Calu3 (cell line): Measurements from ENCODE around the gene UPF2. TPM values are rescaled to one million over a fixed set of nuclear protein-coding genes. Genes with fewer than 3 reads are reported as not detected.
A peak's percentile ranks its signal among the peaks of the same experiment; 100 is the strongest.

ENCODE experiments used
- BruUV-seq: library from RNA; stranded (reverse); fragments of 400-500 nt; replicated peaks from 2 replicates; lab custom pipeline; 2021; lab: Mats Ljungman, UMichigan
- CTCF ChIA-PET: fragments of 300-600 bp; sonication (Branson Sonifier 250); formaldehyde crosslinking; loops from one replicate; lab custom pipeline; 2022; ENCODE audit warnings: antibody characterized with exemption; lab: Charles Lee
- DNase-seq: peaks from one replicate; pipeline ENCODE4 v3.0.0; 2022
- H3K27ac Mint-ChIP-seq: one replicate; pipeline ENCODE4 v1.8.0; 2022; ENCODE audit warnings: mixed read lengths; ENCODE audit not compliant: unreplicated experiment
- H3K27me3 Mint-ChIP-seq: one replicate; pipeline ENCODE4 v1.8.0; 2022; ENCODE audit warnings: mixed read lengths; ENCODE audit not compliant: unreplicated experiment
- H3K36me3 Mint-ChIP-seq: one replicate; pipeline ENCODE4 v1.8.0; 2022; ENCODE audit warnings: mild to moderate bottlenecking, moderate library complexity, mixed read lengths; ENCODE audit not compliant: insufficient read depth, unreplicated experiment
- H3K4me1 Mint-ChIP-seq: one replicate; pipeline ENCODE4 v1.8.0; 2022; ENCODE audit warnings: mild to moderate bottlenecking, low read depth, mixed read lengths; ENCODE audit not compliant: unreplicated experiment
- H3K4me3 Mint-ChIP-seq: one replicate; pipeline ENCODE4 v1.8.0; 2022; ENCODE audit warnings: mild to moderate bottlenecking, low read depth, moderate library complexity, mixed read lengths; ENCODE audit not compliant: unreplicated experiment
- H3K9me3 Mint-ChIP-seq: one replicate; pipeline ENCODE4 v1.8.0; 2022; ENCODE audit warnings: low read depth, mixed read lengths; ENCODE audit not compliant: unreplicated experiment
- CTCF ChIP-seq: fragments of 200-600 bp; IDR thresholded peaks from one replicate; pipeline ENCODE4 v1.8.0; 2022; ENCODE audit warnings: antibody characterized with exemption; ENCODE audit not compliant: unreplicated experiment
- intact Hi-C: fragments of 100-400 bp; cut with micrococcal nuclease; formaldehyde crosslinking; loops from one replicate; pipeline ENCODE4 v1.10.0; 2022; ENCODE audit not compliant: unreplicated experiment
- total RNA-seq: library from RNA; stranded (reverse); gene quantifications from 2 replicates; pipeline ENCODE4 v1.2.3, GENCODE V29; 2022

UPF2 gene
- total RNA-seq, 1 experiment from 2014 or later, result 33.7 TPM

- peaks cover 23% of the 10 kb centered on the region for H3K36me3 Mint-ChIP-seq
- no peaks in the 10 kb centered on the region for H3K4me1 Mint-ChIP-seq
- H3K9me3 Mint-ChIP-seq, result no peaks in the 10 kb centered on the region
- DNase-seq, result peak; percentile 7
- intact Hi-C loops, result no loop called here
- CTCF ChIA-PET, result interaction anchor here (1.3 to 2.1 kb wide), 4 partner anchors 9 to 156 kb away, joined by 3 to 6 read pairs (median 4); partner anchors contain the start of gene DHTKD1
- peak overlapping the region; percentile 91 for H3K4me3 Mint-ChIP-seq
- H3K27me3 Mint-ChIP-seq, result peaks cover 6% of the 10 kb centered on the region
- no TSS peak for BruUV-seq
- H3K27ac Mint-ChIP-seq, result peak overlapping the region; percentile 93
- TF ChIP-seq CTCF, result no peak
Observed at GRCh38 chr10:12041766-12042408, 722 bp downstream of the UPF2 start.

- intact Hi-C loops, result no loop called here
- Mint-ChIP-seq H3K4me1 (no peaks in the 10 kb centered on the region), H3K9me3 (no peaks in the 10 kb centered on the region), H3K36me3 (peaks cover 22% of the 10 kb centered on the region), H3K27me3 (no peaks in the 10 kb centered on the region), H3K27ac (no peak overlapping the region), H3K4me3 (no peak overlapping the region)
- no peak for DNase-seq
- TF ChIP-seq CTCF, result no peak
- CTCF ChIA-PET, result no interaction called here
- no TSS peak for BruUV-seq
Observed at GRCh38 chr10:12036073-12036655, 6.4 kb downstream of the UPF2 start.

GRCh38 chr10:12031404-12031803 lies 11.2 kb downstream of the UPF2 start:
- BruUV-seq, result no TSS peak
- intact Hi-C loops, result no loop called here
- Mint-ChIP-seq H3K36me3 (peaks cover 46% of the 10 kb centered on the region), H3K4me3 (no peak overlapping the region), H3K27ac (no peak overlapping the region), H3K27me3 (no peaks in the 10 kb centered on the region), H3K9me3 (no peaks in the 10 kb centered on the region), H3K4me1 (peaks cover 11% of the 10 kb centered on the region)
- no peak for TF ChIP-seq CTCF
- no peak for DNase-seq
- CTCF ChIA-PET, result no interaction called here

DNA sequence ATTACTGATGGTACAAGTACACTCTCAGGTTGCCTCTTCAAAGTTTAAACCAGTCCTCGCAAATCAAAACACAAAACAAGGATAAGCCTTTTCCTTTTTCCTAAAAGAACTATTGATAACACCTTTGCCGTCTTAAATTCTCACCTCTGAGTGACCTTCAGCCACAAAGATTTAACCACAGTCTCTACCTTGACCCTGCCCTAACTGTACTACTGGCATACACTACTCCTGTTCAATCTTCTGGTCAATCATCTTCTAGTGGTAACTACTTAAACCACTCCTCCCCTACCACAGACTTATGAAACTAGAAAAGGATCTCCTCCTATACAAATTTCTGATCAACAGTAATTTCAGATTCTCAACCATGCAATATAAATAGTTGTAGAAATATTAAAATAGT lies 15.1 kb downstream of the UPF2 start:
- no peak overlapping the region for H3K4me3 Mint-ChIP-seq
- no peaks in the 10 kb centered on the region for H3K9me3 Mint-ChIP-seq
- H3K27ac Mint-ChIP-seq, result no peak overlapping the region
- BruUV-seq, result no TSS peak
- CTCF ChIA-PET, result no interaction called here
- H3K36me3 Mint-ChIP-seq, result peaks cover 36% of the 10 kb centered on the region
- H3K27me3 Mint-ChIP-seq, result no peaks in the 10 kb centered on the region
- peaks cover 11% of the 10 kb centered on the region for H3K4me1 Mint-ChIP-seq
- no peak for TF ChIP-seq CTCF
- intact Hi-C loops, result no loop called here
- no peak for DNase-seq
